Astrocyte of the spinal cord (primary cell): ENCODE results near the gene KIFAP3.

ENCODE experiments used
- DNase-seq: peaks from one replicate; pipeline ENCODE4 v3.0.0; 2011; ENCODE audit warnings: low read depth, low spot score
- H3K4me3 ChIP-seq: 2 replicates; pipeline ENCODE4 v1.5.1; 2011; ENCODE audit warnings: low read depth, mild to moderate bottlenecking, low read length, moderate library complexity
- in situ Hi-C: cut with HindIII; loops from 2 replicates; pipeline ENCODE4 v1.10.0; 2017; ENCODE audit warnings: low sequenced_read_pairs
- TF ChIP-seq, protein P1 (sequence below): IDR thresholded peaks from 2 replicates; pipeline ENCODE4 v1.5.1; 2012; ENCODE audit warnings: low read depth, mild to moderate bottlenecking, low read length, inconsistent platforms

Gene KIFAP3

DNA sequence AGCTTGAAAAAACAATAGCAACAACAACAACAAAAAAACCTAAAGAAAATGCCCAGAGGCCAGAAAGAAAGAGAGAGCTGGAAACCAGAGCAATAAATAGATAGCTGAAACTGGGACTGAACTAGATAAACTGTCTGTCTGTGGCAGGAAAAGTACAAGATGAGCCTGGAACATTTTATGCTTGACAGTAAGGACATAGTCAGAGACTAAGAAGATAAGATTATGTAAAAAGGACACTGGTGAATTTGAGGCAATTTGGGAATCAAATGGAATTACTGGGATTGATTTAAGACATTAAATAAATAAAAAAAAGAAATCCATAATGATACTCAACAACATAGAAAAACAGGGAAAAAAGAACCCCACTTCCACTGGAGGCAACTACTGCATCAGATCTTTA lies 1.7 kb upstream of the KIFAP3 start:
- H3K4me3 ChIP-seq: no peak overlapping the region
- TF ChIP-seq, protein P1, sequence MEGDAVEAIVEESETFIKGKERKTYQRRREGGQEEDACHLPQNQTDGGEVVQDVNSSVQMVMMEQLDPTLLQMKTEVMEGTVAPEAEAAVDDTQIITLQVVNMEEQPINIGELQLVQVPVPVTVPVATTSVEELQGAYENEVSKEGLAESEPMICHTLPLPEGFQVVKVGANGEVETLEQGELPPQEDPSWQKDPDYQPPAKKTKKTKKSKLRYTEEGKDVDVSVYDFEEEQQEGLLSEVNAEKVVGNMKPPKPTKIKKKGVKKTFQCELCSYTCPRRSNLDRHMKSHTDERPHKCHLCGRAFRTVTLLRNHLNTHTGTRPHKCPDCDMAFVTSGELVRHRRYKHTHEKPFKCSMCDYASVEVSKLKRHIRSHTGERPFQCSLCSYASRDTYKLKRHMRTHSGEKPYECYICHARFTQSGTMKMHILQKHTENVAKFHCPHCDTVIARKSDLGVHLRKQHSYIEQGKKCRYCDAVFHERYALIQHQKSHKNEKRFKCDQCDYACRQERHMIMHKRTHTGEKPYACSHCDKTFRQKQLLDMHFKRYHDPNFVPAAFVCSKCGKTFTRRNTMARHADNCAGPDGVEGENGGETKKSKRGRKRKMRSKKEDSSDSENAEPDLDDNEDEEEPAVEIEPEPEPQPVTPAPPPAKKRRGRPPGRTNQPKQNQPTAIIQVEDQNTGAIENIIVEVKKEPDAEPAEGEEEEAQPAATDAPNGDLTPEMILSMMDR: no peak
- in situ Hi-C loops: no loop called here
- no peak for DNase-seq

- H3K4me3 ChIP-seq: peak overlapping the region; percentile 92
- DNase-seq: no peak
- TF ChIP-seq, protein P1: no peak
- in situ Hi-C loops: no loop called here
These were observed 691 bp upstream of the KIFAP3 start for GRCh38 chr1:170075186-170075585.

DNA sequence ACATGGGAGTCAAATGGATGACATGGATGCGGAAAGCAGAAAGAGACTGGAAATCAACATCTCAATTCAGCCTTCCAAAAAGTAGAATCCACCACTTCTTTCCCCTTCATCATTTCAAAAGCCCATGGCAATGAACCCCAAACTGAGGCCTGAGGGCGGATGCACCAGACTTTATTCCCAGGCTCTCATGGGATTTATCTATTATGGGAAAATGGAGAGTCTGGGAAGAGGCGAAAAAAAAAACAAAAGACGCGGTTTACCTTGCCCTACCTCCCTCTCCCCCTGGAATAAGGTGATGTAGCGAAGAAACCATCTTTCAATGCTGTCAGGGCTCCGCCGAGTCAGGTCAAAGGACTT lies 624 bp downstream of the KIFAP3 start:
- no peak for DNase-seq
- H3K4me3 ChIP-seq: peak overlapping the region; percentile 92
- in situ Hi-C loops: no loop called here
- TF ChIP-seq, protein P1: no peak

GRCh38 chr1:170071378-170071777 lies 3.1 kb downstream of the KIFAP3 start:
- TF ChIP-seq, protein P1: no peak
- in situ Hi-C loops: no loop called here
- no peak overlapping the region for H3K4me3 ChIP-seq
- DNase-seq: no peak

DNA sequence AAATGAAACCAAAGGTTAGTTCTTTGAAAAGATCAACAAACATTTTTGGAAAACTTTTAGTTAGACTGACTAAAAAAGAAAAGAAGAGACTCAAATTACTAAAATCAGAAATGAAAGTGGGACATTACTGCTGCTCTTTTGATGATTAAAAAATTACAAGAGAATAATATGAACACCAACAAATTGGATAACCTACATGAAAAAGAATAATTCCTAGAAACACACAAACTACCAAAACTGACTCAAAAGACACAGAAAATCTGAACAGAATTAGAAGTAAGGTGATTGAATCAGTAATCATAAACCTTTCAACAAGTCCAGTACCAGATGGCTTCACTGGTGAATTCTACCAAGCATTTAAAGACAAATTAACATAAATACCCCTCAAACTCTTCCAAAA lies 5.6 kb downstream of the KIFAP3 start:
- TF ChIP-seq, protein P1: no peak
- no peak overlapping the region for H3K4me3 ChIP-seq
- DNase-seq: no peak
- in situ Hi-C loops: no loop called here

DNA sequence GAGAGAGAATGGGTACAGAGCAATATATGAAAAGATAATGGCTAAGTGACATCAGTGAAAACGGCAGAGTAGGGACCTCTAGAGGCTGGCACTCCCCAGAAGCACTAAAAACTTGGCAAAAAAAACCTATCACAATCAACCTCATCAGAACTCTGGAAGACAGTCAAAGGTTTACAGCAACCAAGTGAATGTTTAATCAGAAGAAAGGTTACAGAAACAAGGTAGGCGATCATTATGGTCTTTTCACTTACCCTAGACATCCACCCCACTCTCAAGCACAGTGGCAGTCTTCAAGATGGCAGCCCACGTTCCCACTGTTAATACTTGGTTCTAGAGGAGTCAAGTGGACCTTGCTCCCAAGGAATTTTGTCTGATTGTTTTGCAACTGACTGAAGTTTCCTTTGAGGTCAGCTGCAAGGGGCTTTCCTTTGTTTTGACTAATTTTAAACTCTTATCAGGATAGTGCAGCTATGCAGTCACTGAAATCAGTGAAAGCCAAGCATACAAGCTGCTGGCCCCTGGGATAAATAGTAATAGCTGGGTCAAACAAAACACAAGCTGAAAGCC lies 7.2 kb downstream of the KIFAP3 start:
- in situ Hi-C loops: no loop called here
- no peak for DNase-seq
- no peak overlapping the region for H3K4me3 ChIP-seq
- TF ChIP-seq, protein P1: peak; percentile 2

DNA sequence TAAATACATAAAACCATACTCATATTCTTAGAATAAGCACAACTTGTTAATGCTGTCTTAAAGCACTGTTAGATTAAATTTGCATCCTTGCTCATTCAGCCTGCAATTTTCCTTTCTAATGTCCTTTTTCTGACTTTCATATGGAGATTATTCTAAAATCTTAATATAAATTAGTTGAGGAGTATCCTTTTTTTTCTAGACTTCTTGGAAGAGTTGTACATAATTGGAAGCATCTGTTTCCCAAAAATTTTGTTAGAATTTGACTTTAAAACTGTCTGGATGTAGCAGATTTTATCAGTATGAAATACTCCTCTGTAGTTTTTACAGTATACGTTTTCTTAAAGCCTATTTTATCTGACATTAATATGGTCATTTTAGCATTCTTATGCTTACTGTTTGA lies 9.7 kb downstream of the KIFAP3 start:
- in situ Hi-C loops: no loop called here
- TF ChIP-seq, protein P1: no peak

More for the DNA sequence above, 9.7 kb downstream of the KIFAP3 start:
- DNase-seq: no peak
- H3K4me3 ChIP-seq: no peak overlapping the region
